ENCODE measurements around the gene LRPAP1.

- TF ChIP-seq HDAC2 (IDR thresholded peaks at IDR 0.05), result no peak
- TF ChIP-seq, protein P1, sequence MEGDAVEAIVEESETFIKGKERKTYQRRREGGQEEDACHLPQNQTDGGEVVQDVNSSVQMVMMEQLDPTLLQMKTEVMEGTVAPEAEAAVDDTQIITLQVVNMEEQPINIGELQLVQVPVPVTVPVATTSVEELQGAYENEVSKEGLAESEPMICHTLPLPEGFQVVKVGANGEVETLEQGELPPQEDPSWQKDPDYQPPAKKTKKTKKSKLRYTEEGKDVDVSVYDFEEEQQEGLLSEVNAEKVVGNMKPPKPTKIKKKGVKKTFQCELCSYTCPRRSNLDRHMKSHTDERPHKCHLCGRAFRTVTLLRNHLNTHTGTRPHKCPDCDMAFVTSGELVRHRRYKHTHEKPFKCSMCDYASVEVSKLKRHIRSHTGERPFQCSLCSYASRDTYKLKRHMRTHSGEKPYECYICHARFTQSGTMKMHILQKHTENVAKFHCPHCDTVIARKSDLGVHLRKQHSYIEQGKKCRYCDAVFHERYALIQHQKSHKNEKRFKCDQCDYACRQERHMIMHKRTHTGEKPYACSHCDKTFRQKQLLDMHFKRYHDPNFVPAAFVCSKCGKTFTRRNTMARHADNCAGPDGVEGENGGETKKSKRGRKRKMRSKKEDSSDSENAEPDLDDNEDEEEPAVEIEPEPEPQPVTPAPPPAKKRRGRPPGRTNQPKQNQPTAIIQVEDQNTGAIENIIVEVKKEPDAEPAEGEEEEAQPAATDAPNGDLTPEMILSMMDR (IDR thresholded peaks at IDR 0.05 in 2 of 3, conservative IDR thresholded peaks at IDR 0.05 in 1 of 3; ENCODE audit: control insufficient read depth in 2 of 3, extremely low read depth in 1 of 3, insufficient read depth in 1 of 3, low read depth in 3 of 3, low read length in 3 of 3), result no peak
- TF ChIP-seq, protein P2, sequence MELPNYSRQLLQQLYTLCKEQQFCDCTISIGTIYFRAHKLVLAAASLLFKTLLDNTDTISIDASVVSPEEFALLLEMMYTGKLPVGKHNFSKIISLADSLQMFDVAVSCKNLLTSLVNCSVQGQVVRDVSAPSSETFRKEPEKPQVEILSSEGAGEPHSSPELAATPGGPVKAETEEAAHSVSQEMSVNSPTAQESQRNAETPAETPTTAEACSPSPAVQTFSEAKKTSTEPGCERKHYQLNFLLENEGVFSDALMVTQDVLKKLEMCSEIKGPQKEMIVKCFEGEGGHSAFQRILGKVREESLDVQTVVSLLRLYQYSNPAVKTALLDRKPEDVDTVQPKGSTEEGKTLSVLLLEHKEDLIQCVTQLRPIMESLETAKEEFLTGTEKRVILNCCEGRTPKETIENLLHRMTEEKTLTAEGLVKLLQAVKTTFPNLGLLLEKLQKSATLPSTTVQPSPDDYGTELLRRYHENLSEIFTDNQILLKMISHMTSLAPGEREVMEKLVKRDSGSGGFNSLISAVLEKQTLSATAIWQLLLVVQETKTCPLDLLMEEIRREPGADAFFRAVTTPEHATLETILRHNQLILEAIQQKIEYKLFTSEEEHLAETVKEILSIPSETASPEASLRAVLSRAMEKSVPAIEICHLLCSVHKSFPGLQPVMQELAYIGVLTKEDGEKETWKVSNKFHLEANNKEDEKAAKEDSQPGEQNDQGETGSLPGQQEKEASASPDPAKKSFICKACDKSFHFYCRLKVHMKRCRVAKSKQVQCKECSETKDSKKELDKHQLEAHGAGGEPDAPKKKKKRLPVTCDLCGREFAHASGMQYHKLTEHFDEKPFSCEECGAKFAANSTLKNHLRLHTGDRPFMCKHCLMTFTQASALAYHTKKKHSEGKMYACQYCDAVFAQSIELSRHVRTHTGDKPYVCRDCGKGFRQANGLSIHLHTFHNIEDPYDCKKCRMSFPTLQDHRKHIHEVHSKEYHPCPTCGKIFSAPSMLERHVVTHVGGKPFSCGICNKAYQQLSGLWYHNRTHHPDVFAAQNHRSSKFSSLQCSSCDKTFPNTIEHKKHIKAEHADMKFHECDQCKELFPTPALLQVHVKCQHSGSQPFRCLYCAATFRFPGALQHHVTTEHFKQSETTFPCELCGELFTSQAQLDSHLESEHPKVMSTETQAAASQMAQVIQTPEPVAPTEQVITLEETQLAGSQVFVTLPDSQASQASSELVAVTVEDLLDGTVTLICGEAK (IDR thresholded peaks at IDR 0.05; ENCODE audit: borderline replicate concordance), result no peak
- no peak for TF ChIP-seq REST (IDR thresholded peaks at IDR 0.05; ENCODE audit: low read depth, low read length)
- TF ChIP-seq SUZ12 (IDR thresholded peaks at IDR 0.05; ENCODE audit: unreplicated experiment), result no peak
- no peak for TF ChIP-seq MXI1 (IDR thresholded peaks at IDR 0.05; ENCODE audit: low read depth, low read length)
- TF ChIP-seq BRCA1 (IDR thresholded peaks at IDR 0.05; ENCODE audit: low read depth, low read length), result no peak
- no peak for TF ChIP-seq CEBPB (IDR thresholded peaks at IDR 0.05; ENCODE audit: borderline replicate concordance in 1 of 2, low read depth in 2 of 2, low read length in 2 of 2)
- TF ChIP-seq, protein P3, sequence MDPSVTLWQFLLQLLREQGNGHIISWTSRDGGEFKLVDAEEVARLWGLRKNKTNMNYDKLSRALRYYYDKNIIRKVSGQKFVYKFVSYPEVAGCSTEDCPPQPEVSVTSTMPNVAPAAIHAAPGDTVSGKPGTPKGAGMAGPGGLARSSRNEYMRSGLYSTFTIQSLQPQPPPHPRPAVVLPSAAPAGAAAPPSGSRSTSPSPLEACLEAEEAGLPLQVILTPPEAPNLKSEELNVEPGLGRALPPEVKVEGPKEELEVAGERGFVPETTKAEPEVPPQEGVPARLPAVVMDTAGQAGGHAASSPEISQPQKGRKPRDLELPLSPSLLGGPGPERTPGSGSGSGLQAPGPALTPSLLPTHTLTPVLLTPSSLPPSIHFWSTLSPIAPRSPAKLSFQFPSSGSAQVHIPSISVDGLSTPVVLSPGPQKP (IDR thresholded peaks at IDR 0.05; ENCODE audit: low read depth, low read length), result no peak
Measured at GRCh38 chr4:3533423-3533820, 1.2 kb upstream of the LRPAP1 start.

All from GM12878 (cell line).